Tibial artery (tissue), 4 donors: ENCODE data around the gene TFPI2.
A peak's percentile ranks its signal among the peaks of the same experiment; 100 is the strongest.

ENCODE experiments used
- DNase-seq, 2 donors: peaks; one replicate each; pipeline ENCODE4 v3.0.0-alpha.2; 2019
- H3K27ac ChIP-seq, 2 donors: fragments of 200-600 bp; sonication (generic) in 1 of 2; 1 replicate in 1 of 2; 2 replicates in 1 of 2; pipeline ENCODE4 v1.5.1; 2018 to 2019; ENCODE audit warnings: mild to moderate bottlenecking in 1 of 2
- H3K27me3 ChIP-seq, 2 donors: fragments of 200-600 bp; sonication (generic) in 1 of 2; one replicate each; pipeline versions ENCODE4 v1.5.1 to v1.6.0; 2016 to 2019
- H3K36me3 ChIP-seq, 3 donors: fragments of 200-600 bp; sonication (generic) in 2 of 3; one replicate each; pipeline ENCODE4 v1.5.1; 2016 to 2019; ENCODE audit warnings: mild to moderate bottlenecking in 2 of 3
- H3K4me1 ChIP-seq, 4 donors: fragments of 200-600 bp; sonication (generic) in 2 of 4; 1 replicate in 3 of 4; 2 replicates in 1 of 4; pipeline ENCODE4 v1.5.1; 2016 to 2019
- H3K4me3 ChIP-seq, 2 donors: fragments of 200-600 bp; sonication (generic) in 1 of 2; 1 replicate in 1 of 2; 2 replicates in 1 of 2; pipeline ENCODE4 v1.5.1; 2018 to 2019; ENCODE audit warnings: mild to moderate bottlenecking in 2 of 2
- H3K9me3 ChIP-seq, 3 donors: fragments of 200-600 bp; sonication (generic) in 1 of 3; one replicate each; pipeline ENCODE4 v1.5.1; 2016 to 2019
- CTCF ChIP-seq, 2 experiments: fragments of 200-600 bp in 1 of 2; fragments of 450-650 bp in 1 of 2; IDR thresholded peaks; one replicate each; pipeline ENCODE4 v1.5.1; 2017 to 2019; ENCODE audit warnings: antibody characterized with exemption in 2 of 2, mild to moderate bottlenecking in 1 of 2, moderate library complexity in 1 of 2
- intact Hi-C: fragments of 100-400 bp; cut with DNase I; formaldehyde crosslinking; loops from one replicate; pipeline ENCODE4 v1.15.0; 2023; ENCODE audit warnings: low total_unique reads

The TFPI2 gene

GRCh38 chr7:93902777-93903423 lies 12.3 kb upstream of the TFPI2 start:
- no peaks in the 10 kb centered on the region for H3K4me1 ChIP-seq
- H3K27ac ChIP-seq: no peak overlapping the region
- DNase-seq: no peak
- intact Hi-C loops: loop anchor here (10.0 kb wide), 1 partner anchor 102 kb away; the partner anchor contains the start of gene BET1
- no peaks in the 10 kb centered on the region for H3K36me3 ChIP-seq
- peak; percentile 55 to 68 for TF ChIP-seq CTCF (IDR thresholded peaks at IDR 0.05)
- no peak overlapping the region for H3K4me3 ChIP-seq
- H3K9me3 ChIP-seq: no peaks in the 10 kb centered on the region
- H3K27me3 ChIP-seq: no peaks in the 10 kb centered on the region

GRCh38 chr7:93897680-93898079 lies 7.1 kb upstream of the TFPI2 start:
- no peaks in the 10 kb centered on the region for H3K36me3 ChIP-seq
- no peak overlapping the region for H3K4me3 ChIP-seq
- DNase-seq: no peak
- H3K4me1 ChIP-seq: no peaks in the 10 kb centered on the region
- no peak for TF ChIP-seq CTCF (IDR thresholded peaks at IDR 0.05)
- H3K27me3 ChIP-seq: no peaks in the 10 kb centered on the region
- H3K27ac ChIP-seq: no peak overlapping the region
- intact Hi-C loops: loop anchor here (10.0 kb wide), 1 partner anchor 177 kb away; no protein-coding TSS in a partner anchor
- H3K9me3 ChIP-seq: no peaks in the 10 kb centered on the region

GRCh38 chr7:93895859-93896600 lies 5.5 kb upstream of the TFPI2 start:
- H3K27me3 ChIP-seq: no peaks in the 10 kb centered on the region
- no peak overlapping the region for H3K27ac ChIP-seq
- no peak for TF ChIP-seq CTCF (IDR thresholded peaks at IDR 0.05)
- intact Hi-C loops: loop anchor here (10.0 kb wide), 1 partner anchor 179 kb away; no protein-coding TSS in a partner anchor
- no peak for DNase-seq
- no peaks in the 10 kb centered on the region for H3K4me1 ChIP-seq
- H3K4me3 ChIP-seq: no peak overlapping the region
- H3K9me3 ChIP-seq: no peaks in the 10 kb centered on the region
- no peaks in the 10 kb centered on the region for H3K36me3 ChIP-seq

GRCh38 chr7:93894966-93895640 lies 4.5 kb upstream of the TFPI2 start:
- no peak for TF ChIP-seq CTCF (IDR thresholded peaks at IDR 0.05)
- no peaks in the 10 kb centered on the region for H3K36me3 ChIP-seq
- H3K4me3 ChIP-seq: no peak overlapping the region
- DNase-seq: no peak
- intact Hi-C loops: loop anchor here (10.0 kb wide), 1 partner anchor 180 kb away; no protein-coding TSS in a partner anchor
- H3K9me3 ChIP-seq: no peaks in the 10 kb centered on the region
- H3K27ac ChIP-seq: no peak overlapping the region
- H3K27me3 ChIP-seq: no peaks in the 10 kb centered on the region
- peaks cover 0 to 7% (median 3%) of the 10 kb centered on the region in 4 donors for H3K4me1 ChIP-seq

- H3K4me3 ChIP-seq: no peak overlapping the region
- no peaks in the 10 kb centered on the region for H3K9me3 ChIP-seq
- intact Hi-C loops: loop anchor here (10.0 kb wide), 1 partner anchor 180 kb away; no protein-coding TSS in a partner anchor
- H3K4me1 ChIP-seq: peaks cover 0 to 10% (median 4%) of the 10 kb centered on the region in 4 donors
- no peak for TF ChIP-seq CTCF (IDR thresholded peaks at IDR 0.05)
- H3K27me3 ChIP-seq: no peaks in the 10 kb centered on the region
- DNase-seq: no peak
- no peak overlapping the region for H3K27ac ChIP-seq
- no peaks in the 10 kb centered on the region for H3K36me3 ChIP-seq
Observed at GRCh38 chr7:93894426-93894825, 3.9 kb upstream of the TFPI2 start.
